ENCODE measurements around the gene PRKN.

GRCh38 chr6:162722226-162722625 lies 5.3 kb downstream of the PRKN start:
- TF ChIP-seq CTCF (IDR thresholded peaks at IDR 0.05): no peak
- TF ChIP-seq SIN3A (IDR thresholded peaks at IDR 0.05; ENCODE audit: borderline replicate concordance, insufficient read depth, low read depth, low read length): no peak
